HEK293T (cell line): ENCODE data around the gene SERGEF.
"Not testable (repeated sequence)": the region's sequence is repeated elsewhere in the genome, so short reads cannot be mapped to it uniquely, and the experiment has no call there.

Experiments
- CTCF ChIA-PET: fragments of 350-600 bp; formaldehyde crosslinking; extraction: SDS; loops from one replicate; lab custom pipeline; 2021; ENCODE audit warnings: antibody characterized with exemption, inconsistent platforms; lab: Yijun Ruan, JAX
- POLR2A ChIA-PET: fragments of 350-600 bp; formaldehyde crosslinking; extraction: SDS; loops from one replicate; lab custom pipeline; 2020; ENCODE audit warnings: antibody characterized with exemption, inconsistent platforms; lab: Yijun Ruan, JAX
- DNase-seq: peaks from one replicate; pipeline ENCODE4 v3.0.0; 2012; ENCODE audit warnings: mixed read lengths; ENCODE audit errors: extremely low spot score
- ARNT ChIP-seq: fragments of 450-650 bp; IDR thresholded peaks from 2 replicates; pipeline ENCODE4 v1.6.1; 2017; ENCODE audit warnings: mild to moderate bottlenecking
- BHLHE40 ChIP-seq: fragments of 450-650 bp; IDR thresholded peaks from 2 replicates; pipeline ENCODE4 v1.6.1; 2016; ENCODE audit warnings: mild to moderate bottlenecking, moderate library complexity, borderline replicate concordance
- CTBP1 ChIP-seq: fragments of 450-650 bp; IDR thresholded peaks from 2 replicates; pipeline ENCODE4 v1.6.1; 2016; ENCODE audit warnings: borderline replicate concordance
- ELF4 ChIP-seq: fragments of 450-650 bp; IDR thresholded peaks from 2 replicates; pipeline ENCODE4 v1.6.1; 2017; ENCODE audit warnings: antibody characterized with exemption
- FOXA1 ChIP-seq: fragments of 450-650 bp; IDR thresholded peaks from 2 replicates; pipeline ENCODE4 v1.6.1; 2016; ENCODE audit warnings: mild to moderate bottlenecking
- FOXK2 ChIP-seq: fragments of 450-650 bp; IDR thresholded peaks from 2 replicates; pipeline ENCODE4 v1.6.1; 2016; ENCODE audit warnings: mild to moderate bottlenecking
- FOXM1 ChIP-seq: fragments of 450-650 bp; IDR thresholded peaks from 2 replicates; pipeline ENCODE4 v1.6.1; 2017; ENCODE audit warnings: mild to moderate bottlenecking, borderline replicate concordance
- HDGF ChIP-seq: fragments of 450-650 bp; IDR thresholded peaks from 2 replicates; pipeline ENCODE4 v1.6.1; 2017; ENCODE audit warnings: antibody characterized with exemption, borderline replicate concordance
- L3MBTL2 ChIP-seq: fragments of 450-650 bp; conservative IDR thresholded peaks from 2 replicates; pipeline ENCODE4 v1.6.1; 2016; ENCODE audit warnings: mild to moderate bottlenecking
- LEF1 ChIP-seq: fragments of 450-650 bp; IDR thresholded peaks from 2 replicates; pipeline ENCODE4 v1.6.1; 2017; ENCODE audit warnings: mild to moderate bottlenecking, borderline replicate concordance
- NFRKB ChIP-seq: fragments of 450-650 bp; IDR thresholded peaks from 2 replicates; pipeline ENCODE4 v1.6.1; 2016; ENCODE audit warnings: mild to moderate bottlenecking, moderate library complexity
- SP1 ChIP-seq: fragments of 450-650 bp; IDR thresholded peaks from 2 replicates; pipeline ENCODE4 v1.6.1; 2017
- SUZ12 ChIP-seq: fragments of 450-650 bp; IDR thresholded peaks from 2 replicates; pipeline ENCODE4 v1.6.1; 2016; ENCODE audit warnings: mild to moderate bottlenecking
- TARDBP ChIP-seq: fragments of 450-650 bp; IDR thresholded peaks from 2 replicates; pipeline ENCODE4 v1.6.1; 2016
- ZNF384 ChIP-seq: fragments of 450-650 bp; IDR thresholded peaks from 2 replicates; pipeline ENCODE4 v1.6.1; 2016
- TF ChIP-seq, protein P1 (sequence below): fragments of 450-650 bp; IDR thresholded peaks from 2 replicates; pipeline ENCODE4 v1.6.1; 2016

Gene SERGEF

DNA sequence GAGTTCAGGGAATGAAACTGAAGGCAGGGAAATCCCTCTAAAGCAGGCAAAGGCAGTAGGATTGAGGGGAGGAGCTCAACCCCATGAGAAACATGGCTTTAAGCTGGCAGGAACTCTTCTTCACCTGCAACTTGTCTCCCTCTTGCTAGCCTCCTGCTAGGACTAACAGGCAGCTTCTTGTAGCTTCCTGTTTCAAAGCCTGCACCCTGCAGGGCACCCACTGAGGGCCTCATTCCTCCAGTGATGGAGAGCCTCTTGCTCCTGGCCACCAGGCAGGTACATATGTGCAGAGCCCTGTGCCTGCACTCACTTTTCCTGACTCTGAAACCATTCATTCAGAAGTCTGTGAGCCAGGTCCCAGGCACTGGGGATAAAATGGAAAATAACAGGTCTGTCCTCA, 137.0 kb downstream of the SERGEF start:
- POLR2A ChIA-PET: no interaction called here
- CTCF ChIA-PET: no interaction called here
- DNase-seq: no peak
- TF ChIP-seq FOXK2 (no peak), FOXA1 (no peak), NFRKB (no peak), ZNF384 (no peak), TARDBP (no peak), ELF4 (no peak), BHLHE40 (no peak), LEF1 (no peak), SP1 (no peak), ARNT (no peak), CTBP1 (no peak), L3MBTL2 (no peak), HDGF (no peak), SUZ12 (no peak)
- TF ChIP-seq, protein P1, sequence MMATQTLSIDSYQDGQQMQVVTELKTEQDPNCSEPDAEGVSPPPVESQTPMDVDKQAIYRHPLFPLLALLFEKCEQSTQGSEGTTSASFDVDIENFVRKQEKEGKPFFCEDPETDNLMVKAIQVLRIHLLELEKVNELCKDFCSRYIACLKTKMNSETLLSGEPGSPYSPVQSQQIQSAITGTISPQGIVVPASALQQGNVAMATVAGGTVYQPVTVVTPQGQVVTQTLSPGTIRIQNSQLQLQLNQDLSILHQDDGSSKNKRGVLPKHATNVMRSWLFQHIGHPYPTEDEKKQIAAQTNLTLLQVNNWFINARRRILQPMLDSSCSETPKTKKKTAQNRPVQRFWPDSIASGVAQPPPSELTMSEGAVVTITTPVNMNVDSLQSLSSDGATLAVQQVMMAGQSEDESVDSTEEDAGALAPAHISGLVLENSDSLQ: no peak

DNA sequence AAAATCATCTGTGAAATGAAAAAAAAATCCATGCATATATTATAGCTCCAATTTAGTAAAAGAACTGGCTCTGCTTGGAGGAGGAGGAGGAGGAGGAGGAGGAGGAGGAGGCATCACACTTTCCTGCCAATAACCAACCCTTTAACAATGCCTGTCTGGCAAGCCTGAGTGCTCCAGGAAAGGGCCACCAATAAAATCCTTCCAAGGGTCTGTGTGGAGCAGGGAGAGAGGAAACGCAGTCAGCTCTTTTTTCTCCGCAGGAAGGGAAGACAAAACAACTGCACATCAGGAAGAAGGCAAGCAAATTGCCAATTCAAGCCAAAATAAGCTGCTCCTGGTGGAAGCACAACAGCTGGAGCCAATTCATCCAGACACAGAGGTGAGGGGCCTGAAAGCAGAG, 139.3 kb downstream of the SERGEF start:
- ChIA-PET POLR2A (no interaction called here), CTCF (interaction anchor here (1.4 kb wide), 1 partner anchor 9 kb away, joined by 7 read pairs; no protein-coding TSS in a partner anchor)
- no peak for DNase-seq
- TF ChIP-seq FOXM1: no peak
- no peak for TF ChIP-seq FOXA1
- no peak for TF ChIP-seq ARNT
- no peak for TF ChIP-seq TARDBP
- no peak for TF ChIP-seq HDGF
- no peak for TF ChIP-seq ZNF384
- no peak for TF ChIP-seq LEF1
- TF ChIP-seq ELF4: no peak
- TF ChIP-seq BHLHE40: no peak
- TF ChIP-seq NFRKB: no peak
- no peak for TF ChIP-seq SUZ12
- TF ChIP-seq, protein P1: no peak
- no peak for TF ChIP-seq SP1
- no peak for TF ChIP-seq FOXK2

DNA sequence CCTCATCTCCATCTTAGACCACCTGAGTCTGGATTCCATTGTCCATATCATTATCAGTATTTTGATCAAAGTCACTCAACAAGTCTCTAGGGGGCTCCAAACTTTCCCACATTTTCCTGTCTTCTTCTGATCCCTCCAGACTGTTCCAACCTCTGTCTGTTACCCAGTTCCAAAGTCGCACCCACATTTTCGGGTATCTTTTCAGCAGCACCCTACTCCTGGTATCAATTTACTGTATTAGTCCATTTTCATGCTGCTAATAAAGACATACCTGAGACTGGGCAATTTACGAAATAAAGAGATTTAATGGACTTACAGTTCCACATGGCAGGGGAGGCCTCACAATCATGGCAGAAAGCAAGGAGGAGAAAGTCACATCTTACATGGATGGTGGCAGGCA, 144.4 kb downstream of the SERGEF start:
- CTCF ChIA-PET, DNase-seq, POLR2A ChIA-PET: not testable (repeated sequence)

DNA sequence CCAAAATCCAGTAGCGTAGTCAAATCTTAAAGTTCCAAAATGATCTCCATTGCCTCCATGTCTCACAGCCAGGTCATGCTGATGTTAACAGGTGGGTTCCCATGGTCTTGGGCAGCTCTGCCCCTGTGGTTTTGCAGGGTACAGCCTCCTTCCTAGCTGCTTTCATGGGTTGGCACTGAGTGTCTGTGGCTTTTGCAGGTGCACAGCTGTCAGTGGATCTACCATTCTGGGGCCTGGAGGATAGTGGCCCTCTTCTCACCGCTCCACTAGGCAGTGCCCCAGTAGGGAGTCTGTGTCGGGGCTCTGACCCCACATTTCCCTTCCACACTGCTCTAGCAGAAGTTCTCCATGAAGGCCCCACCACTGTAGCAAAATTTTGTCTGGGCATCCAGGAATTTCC, 145.5 kb downstream of the SERGEF start:
- DNase-seq: no peak
- ChIA-PET POLR2A (no interaction called here), CTCF (no interaction called here)
- no peak for TF ChIP-seq NFRKB

DNA sequence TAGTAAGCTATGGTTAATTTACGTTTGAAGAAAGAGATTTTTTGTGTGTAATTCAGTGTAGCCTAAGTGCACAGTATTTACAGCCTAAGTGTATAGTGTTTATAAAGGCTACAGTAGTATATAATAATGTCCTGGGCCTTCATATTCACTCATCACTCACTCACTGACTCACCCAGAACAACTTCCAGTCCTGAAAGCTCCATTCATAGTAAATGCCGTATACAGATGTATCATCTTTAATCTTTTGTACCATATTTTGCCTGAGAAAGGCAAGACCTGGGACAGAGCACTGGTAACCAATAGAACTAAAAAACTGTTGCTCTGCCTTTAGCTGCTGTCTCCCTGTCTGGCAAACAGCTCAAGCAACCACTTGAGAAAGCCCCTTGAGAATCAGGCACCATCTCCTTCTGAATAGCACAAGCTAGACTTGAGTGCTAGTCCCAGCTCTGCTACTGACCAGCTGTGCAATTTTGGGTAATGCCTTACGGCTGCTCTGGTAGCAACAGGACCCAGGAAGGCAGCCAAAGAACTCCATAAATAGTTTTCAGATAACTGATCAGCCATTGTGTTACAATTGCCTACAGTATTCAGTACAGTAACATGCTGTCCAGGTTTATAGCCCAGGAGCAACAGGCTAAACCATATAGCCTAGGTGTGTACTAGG, 146.9 kb downstream of the SERGEF start:
- ChIA-PET POLR2A (no interaction called here), CTCF (interaction anchor here (1.2 to 3.0 kb wide), 4 partner anchors 12 to 98 kb away, joined by 3 to 12 read pairs (median 7); no protein-coding TSS in a partner anchor)
- TF ChIP-seq BHLHE40 (no peak), ZNF384 (no peak), ELF4 (no peak), CTBP1 (no peak), FOXA1 (no peak), NFRKB (no peak), SUZ12 (no peak), SP1 (no peak), FOXM1 (no peak), LEF1 (no peak), TARDBP (no peak)
- TF ChIP-seq, protein P1: no peak
- DNase-seq: no peak

DNA sequence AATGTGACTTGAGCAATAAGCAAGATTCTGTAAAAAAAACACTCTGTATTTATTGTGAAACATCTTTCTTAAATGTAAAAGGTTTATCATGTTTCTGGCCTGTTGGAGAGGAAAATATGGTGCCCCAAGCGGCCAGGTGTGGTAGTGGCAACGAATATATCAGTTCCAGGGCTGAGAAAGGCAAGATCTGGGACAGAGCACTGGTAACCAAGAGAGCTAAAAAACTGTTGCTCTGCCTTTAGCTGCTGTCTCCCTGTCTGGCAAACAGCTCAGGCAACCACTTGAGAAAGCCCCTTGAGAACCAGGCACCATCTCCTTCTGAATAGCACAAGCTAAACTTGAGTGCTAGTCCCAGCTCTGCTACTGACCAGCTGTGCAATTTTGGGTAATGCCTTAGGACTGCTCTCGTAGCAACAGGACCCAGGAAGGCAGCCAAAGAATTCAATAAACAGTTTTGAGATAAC, 148.3 kb downstream of the SERGEF start:
- ChIA-PET POLR2A (no interaction called here), CTCF (interaction anchor here (0.6 to 3.0 kb wide), 7 partner anchors 10 to 97 kb away, joined by 3 to 12 read pairs (median 6); no protein-coding TSS in a partner anchor)
- peak; percentile 39 for DNase-seq
- no peak for TF ChIP-seq TARDBP
- TF ChIP-seq L3MBTL2: no peak
- no peak for TF ChIP-seq ZNF384
- no peak for TF ChIP-seq BHLHE40
- no peak for TF ChIP-seq FOXM1
- no peak for TF ChIP-seq SUZ12
- no peak for TF ChIP-seq CTBP1
- TF ChIP-seq HDGF: no peak
- TF ChIP-seq ELF4: no peak
- TF ChIP-seq LEF1: no peak
